ENCODE results near the gene SMIM1.

GRCh38 chr1:3732434-3733093, 40.0 kb upstream of the SMIM1 start:
- TF ChIP-seq CTCF (IDR thresholded peaks at IDR 0.05) (no peak), ZFX (IDR thresholded peaks at IDR 0.05; ENCODE audit: borderline replicate concordance) (no peak)
